DOHH2 (cell line): ENCODE measurements around the gene CENPN.

Source experiments
- H3F3A ChIP-seq: fragments of 200-600 bp; sonication (generic), shearing (Covaris generic); 2 replicates; pipeline ENCODE4 v1.6.0; 2016; ENCODE audit warnings: antibody characterized with exemption, mild to moderate bottlenecking; ENCODE audit not compliant: control insufficient read depth, insufficient read depth
- H3K27ac ChIP-seq: fragments of 200-600 bp; sonication (generic); 2 replicates; pipeline ENCODE4 v1.5.1; 2014; ENCODE audit warnings: low read depth, mild to moderate bottlenecking, low read length, moderate library complexity
- H3K27me3 ChIP-seq: fragments of 200-600 bp; sonication (generic); 2 replicates; pipeline ENCODE4 v1.6.1; 2014; ENCODE audit warnings: mild to moderate bottlenecking, low read length, mixed read lengths; ENCODE audit not compliant: control insufficient read depth
- H3K36me3 ChIP-seq: fragments of 200-600 bp; sonication (generic); 2 replicates; pipeline ENCODE4 v1.6.1; 2014; ENCODE audit warnings: mild to moderate bottlenecking, low read length, moderate library complexity, mixed read lengths; ENCODE audit not compliant: control insufficient read depth
- H3K4me1 ChIP-seq: fragments of 200-600 bp; sonication (generic); 2 replicates; pipeline ENCODE4 v1.6.1; 2014; ENCODE audit warnings: mild to moderate bottlenecking, low read length, mixed read lengths; ENCODE audit not compliant: control insufficient read depth
- H3K4me2 ChIP-seq: fragments of 200-600 bp; sonication (generic); 2 replicates; pipeline ENCODE4 v1.6.0; 2014; ENCODE audit warnings: mild to moderate bottlenecking, low read length, moderate library complexity
- H3K4me3 ChIP-seq: fragments of 200-600 bp; sonication (generic); 2 replicates; pipeline ENCODE4 v1.5.1; 2014; ENCODE audit warnings: mild to moderate bottlenecking, low read length, mixed read lengths
- H3K79me2 ChIP-seq: fragments of 200-600 bp; sonication (generic); 2 replicates; pipeline ENCODE4 v1.6.1; 2014; ENCODE audit warnings: mild to moderate bottlenecking, low read length, mixed read lengths; ENCODE audit not compliant: control insufficient read depth
- H3K9me2 ChIP-seq: fragments of 200-600 bp; sonication (generic); replicated peaks from 2 replicates; pipeline ENCODE4 v1.6.1; 2014; ENCODE audit warnings: mild to moderate bottlenecking, low read length, mixed read lengths; ENCODE audit not compliant: control insufficient read depth
- H3K9me3 ChIP-seq: fragments of 200-600 bp; sonication (generic); 2 replicates; pipeline ENCODE4 v1.6.1; 2014; ENCODE audit warnings: antibody characterized with exemption, low read length, mixed read lengths; ENCODE audit not compliant: control insufficient read depth, insufficient read depth
- H4K20me1 ChIP-seq: fragments of 200-600 bp; sonication (generic); 2 replicates; pipeline ENCODE4 v1.6.0; 2014; ENCODE audit warnings: low read depth, mild to moderate bottlenecking, antibody characterized with exemption, low read length, moderate library complexity; ENCODE audit not compliant: control insufficient read depth, insufficient read depth
- EZH2phosphoT487 ChIP-seq: fragments of 200-600 bp; sonication (generic); IDR thresholded peaks from 2 replicates; pipeline ENCODE4 v1.6.1; 2017; ENCODE audit warnings: borderline replicate concordance, mild to moderate bottlenecking, antibody characterized with exemption, low read length, moderate library complexity, mixed read lengths
- TF ChIP-seq, protein P1 (sequence below): fragments of 200-600 bp; sonication (generic); IDR thresholded peaks from one replicate; pipeline ENCODE4 v1.5.1; 2014; ENCODE audit warnings: antibody characterized with exemption, mild to moderate bottlenecking, low read depth, low read length; ENCODE audit not compliant: poor library complexity, severe bottlenecking

CENPN gene

DNA sequence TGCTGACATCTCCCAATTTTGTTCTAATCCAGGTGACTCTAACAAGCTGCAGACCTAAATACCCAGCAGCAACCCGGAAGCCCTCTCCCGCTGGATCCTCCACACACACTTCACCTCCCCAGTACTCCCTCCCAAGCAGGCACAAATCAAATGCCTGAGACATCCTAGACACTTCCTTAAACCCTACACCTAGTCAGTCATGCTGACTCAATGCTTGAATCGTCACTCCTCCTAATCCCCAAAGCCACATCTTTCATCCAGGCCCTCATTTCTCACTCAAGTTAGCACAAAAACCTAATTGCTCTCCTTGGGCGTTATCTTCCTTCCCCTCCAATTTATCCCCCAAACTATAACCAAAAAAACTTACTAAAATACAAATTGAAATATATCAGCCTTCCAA is 33.0 kb upstream of the CENPN start:
- no peaks in the 10 kb centered on the region for H3K27me3 ChIP-seq
- H3K4me1 ChIP-seq = no peaks in the 10 kb centered on the region
- no peak overlapping the region for H3K27ac ChIP-seq
- H3K36me3 ChIP-seq = peaks cover 21% of the 10 kb centered on the region
- no peak overlapping the region for H3K4me3 ChIP-seq
- no peak for TF ChIP-seq EZH2phosphoT487
- TF ChIP-seq, protein P1, sequence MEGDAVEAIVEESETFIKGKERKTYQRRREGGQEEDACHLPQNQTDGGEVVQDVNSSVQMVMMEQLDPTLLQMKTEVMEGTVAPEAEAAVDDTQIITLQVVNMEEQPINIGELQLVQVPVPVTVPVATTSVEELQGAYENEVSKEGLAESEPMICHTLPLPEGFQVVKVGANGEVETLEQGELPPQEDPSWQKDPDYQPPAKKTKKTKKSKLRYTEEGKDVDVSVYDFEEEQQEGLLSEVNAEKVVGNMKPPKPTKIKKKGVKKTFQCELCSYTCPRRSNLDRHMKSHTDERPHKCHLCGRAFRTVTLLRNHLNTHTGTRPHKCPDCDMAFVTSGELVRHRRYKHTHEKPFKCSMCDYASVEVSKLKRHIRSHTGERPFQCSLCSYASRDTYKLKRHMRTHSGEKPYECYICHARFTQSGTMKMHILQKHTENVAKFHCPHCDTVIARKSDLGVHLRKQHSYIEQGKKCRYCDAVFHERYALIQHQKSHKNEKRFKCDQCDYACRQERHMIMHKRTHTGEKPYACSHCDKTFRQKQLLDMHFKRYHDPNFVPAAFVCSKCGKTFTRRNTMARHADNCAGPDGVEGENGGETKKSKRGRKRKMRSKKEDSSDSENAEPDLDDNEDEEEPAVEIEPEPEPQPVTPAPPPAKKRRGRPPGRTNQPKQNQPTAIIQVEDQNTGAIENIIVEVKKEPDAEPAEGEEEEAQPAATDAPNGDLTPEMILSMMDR = no peak
- no peaks in the 10 kb centered on the region for H3K9me3 ChIP-seq
- H3K4me2 ChIP-seq = no peak overlapping the region
- no peaks in the 10 kb centered on the region; the same call in 1 of the 2 replicates for H3F3A ChIP-seq
- no peaks in the 10 kb centered on the region for H4K20me1 ChIP-seq
- no peaks in the 10 kb centered on the region for H3K9me2 ChIP-seq
- H3K79me2 ChIP-seq = no peaks in the 10 kb centered on the region

DNA sequence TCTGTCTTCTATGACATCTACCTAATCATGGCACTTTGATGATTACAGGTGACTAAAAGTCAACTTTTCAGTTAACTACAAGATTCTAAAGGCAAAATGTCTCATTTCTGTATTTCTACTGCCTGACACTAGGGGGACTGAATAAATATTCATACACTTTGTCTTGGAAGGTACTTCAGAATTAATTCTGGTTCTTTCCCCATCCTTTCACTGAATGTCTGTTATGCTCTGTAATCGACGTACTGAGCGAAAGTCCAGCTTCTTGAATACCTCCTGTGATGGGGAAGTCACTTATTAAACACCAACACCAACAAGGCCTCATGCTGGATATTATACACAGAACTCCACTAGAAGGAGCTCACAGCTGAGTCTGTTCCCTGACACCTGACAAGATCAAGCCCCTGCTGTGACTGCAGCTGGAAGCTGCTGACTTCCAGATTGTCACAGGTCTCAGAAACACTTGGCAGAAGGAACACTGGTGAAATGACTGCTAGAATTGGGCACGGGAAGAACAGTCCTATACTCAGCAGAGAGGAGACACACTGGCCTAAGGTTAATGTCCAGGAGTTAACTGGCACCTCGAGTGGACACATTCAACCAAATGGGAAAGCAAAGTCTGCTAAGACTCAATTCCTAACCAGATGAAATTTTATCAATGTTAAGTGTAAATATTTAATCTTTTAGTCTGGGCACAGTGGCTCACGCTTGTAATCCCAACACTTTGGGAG is 32.2 kb upstream of the CENPN start:
- no peak overlapping the region for H3K4me3 ChIP-seq
- H3K4me2 ChIP-seq = no peak overlapping the region
- no peaks in the 10 kb centered on the region for H3K9me2 ChIP-seq
- H3K27me3 ChIP-seq = no peaks in the 10 kb centered on the region
- no peaks in the 10 kb centered on the region for H3K79me2 ChIP-seq
- no peaks in the 10 kb centered on the region; the same call in 1 of the 2 replicates for H3F3A ChIP-seq
- H3K27ac ChIP-seq = no peak overlapping the region
- TF ChIP-seq, protein P1 = peak; percentile 74
- TF ChIP-seq EZH2phosphoT487 = no peak
- H3K4me1 ChIP-seq = no peaks in the 10 kb centered on the region
- no peaks in the 10 kb centered on the region for H4K20me1 ChIP-seq
- H3K36me3 ChIP-seq = peaks cover 22% of the 10 kb centered on the region
- H3K9me3 ChIP-seq = no peaks in the 10 kb centered on the region

DNA sequence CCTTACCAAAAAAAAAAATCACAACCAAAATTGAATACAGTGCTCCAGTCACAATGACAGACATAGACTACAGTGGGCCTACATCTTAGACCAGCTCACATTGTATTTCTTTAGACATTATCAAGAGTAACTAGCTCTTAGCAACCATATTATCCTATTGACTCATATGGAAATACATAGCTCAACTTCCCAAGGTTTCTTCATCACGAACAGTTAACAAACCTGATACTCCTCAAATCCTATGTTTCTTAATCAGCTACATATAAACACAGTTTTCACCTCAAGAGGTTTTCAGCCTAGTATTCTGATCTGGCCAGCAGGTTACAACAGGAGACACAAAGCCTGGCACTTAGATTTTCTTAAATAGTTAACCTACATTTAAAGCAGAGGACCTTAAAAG is 30.1 kb upstream of the CENPN start:
- Histone ChIP-seq H3K9me3 (no peaks in the 10 kb centered on the region), H3K27ac (no peak overlapping the region), H3K4me2 (no peak overlapping the region), H3F3A (no peaks in the 10 kb centered on the region; the same call in 1 of the 2 replicates), H3K9me2 (no peaks in the 10 kb centered on the region), H4K20me1 (no peaks in the 10 kb centered on the region), H3K4me3 (no peak overlapping the region), H3K27me3 (no peaks in the 10 kb centered on the region), H3K36me3 (peaks cover 27% of the 10 kb centered on the region), H3K79me2 (no peaks in the 10 kb centered on the region), H3K4me1 (no peaks in the 10 kb centered on the region)
- TF ChIP-seq EZH2phosphoT487 = no peak
- TF ChIP-seq, protein P1 = no peak
